ENCODE data around the gene RNF144A. TPM values are rescaled to one million over a fixed set of nuclear protein-coding genes. Genes with fewer than 3 reads are reported as not detected.

RNF144A gene
- total RNA-seq, 1 donor from 2014 or later = 9.6 TPM

DNA sequence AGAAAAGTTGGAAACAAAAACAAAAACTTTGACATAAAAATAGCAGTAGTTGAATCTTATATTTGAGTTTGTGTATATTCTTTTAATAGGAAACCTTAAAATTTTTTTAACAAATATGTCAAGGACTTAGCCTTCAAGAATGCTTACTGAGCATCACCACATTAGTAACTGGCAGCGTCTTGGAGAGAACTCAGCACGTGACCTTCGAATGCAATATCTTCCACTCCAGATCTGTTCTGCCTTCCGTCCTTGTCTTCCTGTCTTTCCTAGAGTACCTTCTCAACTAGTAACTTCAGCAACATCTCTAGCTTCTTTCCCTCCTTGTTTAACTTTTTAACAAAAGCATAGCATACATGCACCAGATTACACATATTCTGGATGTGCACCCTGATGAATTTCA lies 38.7 kb upstream of the RNF144A start:
- H3K27ac Mint-ChIP-seq (ENCODE audit: unreplicated experiment) = no peak overlapping the region
- no peak for TF ChIP-seq CTCF (IDR thresholded peaks at IDR 0.05)
- no peaks in the 10 kb centered on the region for H3K36me3 Mint-ChIP-seq (ENCODE audit: unreplicated experiment)
- H3K9me3 Mint-ChIP-seq (ENCODE audit: unreplicated experiment) = peaks cover 4% of the 10 kb centered on the region
- DNase-seq (ENCODE audit: extremely low spot score, unreplicated experiment) = no peak
- H3K4me1 Mint-ChIP-seq (ENCODE audit: unreplicated experiment) = no peaks in the 10 kb centered on the region
- peaks cover 27% of the 10 kb centered on the region for H3K27me3 Mint-ChIP-seq (ENCODE audit: unreplicated experiment)
- H3K4me3 Mint-ChIP-seq (ENCODE audit: unreplicated experiment) = no peak overlapping the region

DNA sequence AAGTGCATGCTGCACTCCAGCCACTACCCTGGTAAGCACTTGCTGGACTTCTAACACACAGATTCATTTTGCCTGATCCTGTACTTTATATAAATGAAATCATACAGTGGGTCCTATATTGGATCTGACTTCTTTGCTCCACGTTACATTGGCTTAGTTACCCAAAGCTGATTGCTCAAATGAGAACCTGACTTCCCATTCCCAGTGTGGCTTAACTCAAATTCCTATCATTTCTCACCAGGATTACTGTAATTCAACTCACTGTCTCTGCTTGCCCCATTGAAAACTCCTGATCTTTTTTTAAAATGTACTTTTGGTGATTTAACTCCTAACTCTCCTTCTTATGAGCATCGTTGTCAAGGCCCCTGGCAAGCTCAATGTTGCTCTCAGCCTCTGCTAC lies 38.2 kb upstream of the RNF144A start:
- no peak for DNase-seq (ENCODE audit: extremely low spot score, unreplicated experiment)
- H3K4me1 Mint-ChIP-seq (ENCODE audit: unreplicated experiment) = no peaks in the 10 kb centered on the region
- no peaks in the 10 kb centered on the region for H3K36me3 Mint-ChIP-seq (ENCODE audit: unreplicated experiment)
- TF ChIP-seq CTCF (IDR thresholded peaks at IDR 0.05) = no peak
- peaks cover 26% of the 10 kb centered on the region for H3K27me3 Mint-ChIP-seq (ENCODE audit: unreplicated experiment)
- no peak overlapping the region for H3K4me3 Mint-ChIP-seq (ENCODE audit: unreplicated experiment)
- H3K9me3 Mint-ChIP-seq (ENCODE audit: unreplicated experiment) = peaks cover 2% of the 10 kb centered on the region
- H3K27ac Mint-ChIP-seq (ENCODE audit: unreplicated experiment) = no peak overlapping the region

GRCh38 chr2:6880200-6880733 lies 36.9 kb upstream of the RNF144A start:
- Mint-ChIP-seq H3K4me1 (ENCODE audit: unreplicated experiment) (no peaks in the 10 kb centered on the region), H3K9me3 (ENCODE audit: unreplicated experiment) (no peaks in the 10 kb centered on the region), H3K36me3 (ENCODE audit: unreplicated experiment) (no peaks in the 10 kb centered on the region), H3K27me3 (ENCODE audit: unreplicated experiment) (peaks cover 29% of the 10 kb centered on the region), H3K4me3 (ENCODE audit: unreplicated experiment) (no peak overlapping the region), H3K27ac (ENCODE audit: unreplicated experiment) (no peak overlapping the region)
- DNase-seq (ENCODE audit: extremely low spot score, unreplicated experiment) = no peak
- TF ChIP-seq CTCF (IDR thresholded peaks at IDR 0.05) = no peak

- DNase-seq (ENCODE audit: extremely low spot score, unreplicated experiment) = no peak
- H3K4me1 Mint-ChIP-seq (ENCODE audit: unreplicated experiment) = no peaks in the 10 kb centered on the region
- no peak overlapping the region for H3K27ac Mint-ChIP-seq (ENCODE audit: unreplicated experiment)
- TF ChIP-seq CTCF (IDR thresholded peaks at IDR 0.05) = no peak
- no peaks in the 10 kb centered on the region for H3K9me3 Mint-ChIP-seq (ENCODE audit: unreplicated experiment)
- peaks cover 32% of the 10 kb centered on the region for H3K27me3 Mint-ChIP-seq (ENCODE audit: unreplicated experiment)
- H3K4me3 Mint-ChIP-seq (ENCODE audit: unreplicated experiment) = no peak overlapping the region
- no peaks in the 10 kb centered on the region for H3K36me3 Mint-ChIP-seq (ENCODE audit: unreplicated experiment)
These were observed 36.2 kb upstream of the RNF144A start for GRCh38 chr2:6881046-6881445.

DNA sequence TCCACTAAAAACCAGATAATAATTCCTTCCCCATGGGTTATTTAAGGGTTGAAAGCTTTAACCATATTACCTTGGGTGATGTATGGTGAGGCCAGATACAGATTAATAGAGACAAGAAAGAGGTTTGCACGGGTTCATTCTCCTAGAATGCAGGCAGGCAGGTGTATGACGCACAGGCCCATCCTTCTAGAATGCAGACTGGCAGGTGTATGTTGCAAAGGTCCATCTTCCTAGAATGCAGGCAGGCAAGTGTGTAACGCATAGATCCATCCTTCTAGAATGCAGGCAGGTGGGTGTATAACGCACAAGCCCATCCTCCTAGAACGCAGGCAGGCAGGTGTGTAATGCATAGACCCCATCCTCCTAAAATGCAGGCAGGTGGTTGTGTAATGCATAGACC lies 35.7 kb upstream of the RNF144A start:
- H3K27ac Mint-ChIP-seq (ENCODE audit: unreplicated experiment) = no peak overlapping the region
- H3K4me1 Mint-ChIP-seq (ENCODE audit: unreplicated experiment) = no peaks in the 10 kb centered on the region
- peaks cover 32% of the 10 kb centered on the region for H3K27me3 Mint-ChIP-seq (ENCODE audit: unreplicated experiment)

More for the DNA sequence above, 35.7 kb upstream of the RNF144A start:
- Mint-ChIP-seq H3K9me3 (ENCODE audit: unreplicated experiment) (no peaks in the 10 kb centered on the region), H3K4me3 (ENCODE audit: unreplicated experiment) (no peak overlapping the region), H3K36me3 (ENCODE audit: unreplicated experiment) (no peaks in the 10 kb centered on the region)
- no peak for DNase-seq (ENCODE audit: extremely low spot score, unreplicated experiment)
- no peak for TF ChIP-seq CTCF (IDR thresholded peaks at IDR 0.05)

Data from osteocyte (in vitro differentiated cells).